ENCODE data around the gene CTNNA2.

The CTNNA2 gene

DNA sequence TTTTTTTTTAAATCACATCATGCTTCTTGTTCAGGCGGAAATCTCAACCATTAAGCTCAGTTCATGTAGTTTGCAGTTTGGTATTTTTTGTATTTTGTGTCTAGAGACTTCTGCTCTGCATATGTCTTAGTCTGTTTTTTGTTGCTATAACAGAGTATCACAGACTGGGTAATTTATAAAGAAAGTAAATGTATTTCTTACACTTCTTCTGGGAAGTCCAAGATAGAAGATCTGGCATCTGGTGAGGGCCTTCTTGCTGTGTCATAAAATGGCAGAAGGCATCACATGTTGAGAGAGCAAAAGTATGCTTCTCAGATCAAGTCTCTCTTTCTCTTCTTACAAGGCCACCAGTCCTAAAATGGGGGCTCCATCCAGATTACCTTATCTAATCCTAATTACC, 208.2 kb downstream of the CTNNA2 start:
- no peak for DNase-seq
- H3K27me3 ChIP-seq (ENCODE audit: insufficient read depth, low read depth, severe bottlenecking) = no peaks in the 10 kb centered on the region
- H3K36me3 ChIP-seq = no peaks in the 10 kb centered on the region
- H3K4me3 ChIP-seq (ENCODE audit: low read depth, low read length) = no peak overlapping the region
- H3K9me3 ChIP-seq (ENCODE audit: severe bottlenecking) = no peaks in the 10 kb centered on the region
- no peak overlapping the region for H3K27ac ChIP-seq
- TF ChIP-seq CTCF (IDR thresholded peaks at IDR 0.05; ENCODE audit: low read depth, low read length) = no peak

- H3K27ac ChIP-seq = no peak overlapping the region
- H3K4me3 ChIP-seq (ENCODE audit: low read depth, low read length) = no peak overlapping the region
- H3K27me3 ChIP-seq (ENCODE audit: insufficient read depth, low read depth, severe bottlenecking) = no peaks in the 10 kb centered on the region
- DNase-seq = no peak
- H3K9me3 ChIP-seq (ENCODE audit: severe bottlenecking) = no peaks in the 10 kb centered on the region
- no peak for TF ChIP-seq CTCF (IDR thresholded peaks at IDR 0.05; ENCODE audit: low read depth, low read length)
- no peaks in the 10 kb centered on the region for H3K36me3 ChIP-seq
Measured at GRCh38 chr2:79721966-79722365, 209.1 kb downstream of the CTNNA2 start.

DNA sequence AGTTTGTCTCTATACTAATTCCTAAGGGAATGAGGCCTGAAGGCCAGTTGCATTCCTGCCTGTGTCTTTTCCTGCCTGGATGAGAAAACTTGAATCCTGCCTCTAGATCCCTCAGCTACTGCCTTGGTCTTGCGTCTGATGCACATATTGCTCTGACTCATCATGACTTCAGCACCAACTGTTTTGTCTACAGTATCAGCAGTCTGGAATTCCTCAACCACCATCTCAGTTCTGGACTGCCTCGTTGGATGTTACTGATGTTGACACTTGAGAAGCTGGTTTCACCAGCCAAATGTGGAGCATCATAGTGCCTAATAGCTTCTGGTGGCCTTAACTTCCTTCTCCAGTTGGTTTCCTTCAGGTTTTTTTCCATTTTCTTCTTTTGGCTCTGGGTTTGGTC, 211.0 kb downstream of the CTNNA2 start:
- Histone ChIP-seq H3K27me3 (ENCODE audit: insufficient read depth, low read depth, severe bottlenecking) (no peaks in the 10 kb centered on the region), H3K27ac (no peak overlapping the region), H3K4me3 (ENCODE audit: low read depth, low read length) (no peak overlapping the region), H3K36me3 (no peaks in the 10 kb centered on the region), H3K9me3 (ENCODE audit: severe bottlenecking) (no peaks in the 10 kb centered on the region)
- no peak for DNase-seq
- no peak for TF ChIP-seq CTCF (IDR thresholded peaks at IDR 0.05; ENCODE audit: low read depth, low read length)

DNA sequence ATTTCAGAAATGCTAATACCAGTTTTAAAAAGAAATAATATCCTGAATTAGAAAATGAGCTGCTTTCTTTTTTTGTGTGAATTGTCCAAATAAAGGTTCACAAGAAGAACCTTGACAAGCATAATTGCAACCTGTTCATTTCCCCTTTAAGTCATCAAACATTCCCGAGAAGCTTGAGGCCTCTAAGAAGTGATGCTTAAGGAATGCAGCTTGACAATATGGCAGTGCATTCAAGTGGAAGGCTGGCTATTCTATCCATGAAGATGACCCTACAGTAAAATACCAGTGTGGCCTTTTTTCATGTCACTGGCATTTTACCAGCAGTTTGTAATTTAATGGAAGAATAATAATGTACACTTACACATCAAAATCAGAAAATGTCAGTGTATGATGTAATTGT, 216.7 kb downstream of the CTNNA2 start:
- no peaks in the 10 kb centered on the region for H3K9me3 ChIP-seq (ENCODE audit: severe bottlenecking)
- H3K4me3 ChIP-seq (ENCODE audit: low read depth, low read length) = no peak overlapping the region
- no peak for DNase-seq
- H3K27me3 ChIP-seq (ENCODE audit: insufficient read depth, low read depth, severe bottlenecking) = no peaks in the 10 kb centered on the region
- no peak overlapping the region for H3K27ac ChIP-seq
- no peaks in the 10 kb centered on the region for H3K36me3 ChIP-seq
- TF ChIP-seq CTCF (IDR thresholded peaks at IDR 0.05; ENCODE audit: low read depth, low read length) = no peak

- no peak overlapping the region for H3K27ac ChIP-seq
- DNase-seq = no peak
- no peak for TF ChIP-seq CTCF (IDR thresholded peaks at IDR 0.05; ENCODE audit: low read depth, low read length)
Measured at GRCh38 chr2:79734518-79734917, 221.7 kb downstream of the CTNNA2 start.

GRCh38 chr2:79740879-79741443, 228.1 kb downstream of the CTNNA2 start:
- no peak overlapping the region for H3K4me3 ChIP-seq (ENCODE audit: low read depth, low read length)
- no peaks in the 10 kb centered on the region for H3K9me3 ChIP-seq (ENCODE audit: severe bottlenecking)
- no peaks in the 10 kb centered on the region for H3K36me3 ChIP-seq
- no peak for TF ChIP-seq CTCF (IDR thresholded peaks at IDR 0.05; ENCODE audit: low read depth, low read length)
- DNase-seq = no peak
- H3K27ac ChIP-seq = no peak overlapping the region
- peaks cover 2% of the 10 kb centered on the region for H3K27me3 ChIP-seq (ENCODE audit: insufficient read depth, low read depth, severe bottlenecking)

More at GRCh38 chr2:79734518-79734917, 221.7 kb downstream of the CTNNA2 start:
- H3K4me3 ChIP-seq (ENCODE audit: low read depth, low read length) = no peak overlapping the region
- no peaks in the 10 kb centered on the region for H3K36me3 ChIP-seq
- peaks cover 2% of the 10 kb centered on the region for H3K27me3 ChIP-seq (ENCODE audit: insufficient read depth, low read depth, severe bottlenecking)
- no peaks in the 10 kb centered on the region for H3K9me3 ChIP-seq (ENCODE audit: severe bottlenecking)
